Fibroblast of mammary gland (primary cell): ENCODE measurements around the gene TANC1.

Experiments
- DNase-seq: peaks from one replicate; pipeline ENCODE4 v3.0.0-alpha.2; 2010; ENCODE audit warnings: low read depth
- H3K4me3 ChIP-seq: 2 replicates; pipeline ENCODE4 v1.5.1; 2011; ENCODE audit warnings: low read depth, mild to moderate bottlenecking, low read length, moderate library complexity; ENCODE audit not compliant: control insufficient read depth
- TF ChIP-seq, protein P1 (sequence below): conservative IDR thresholded peaks from 2 replicates; pipeline ENCODE4 v1.5.1; 2011; ENCODE audit warnings: low read depth, low read length, inconsistent platforms; ENCODE audit not compliant: control insufficient read depth, insufficient read depth

Gene TANC1

DNA sequence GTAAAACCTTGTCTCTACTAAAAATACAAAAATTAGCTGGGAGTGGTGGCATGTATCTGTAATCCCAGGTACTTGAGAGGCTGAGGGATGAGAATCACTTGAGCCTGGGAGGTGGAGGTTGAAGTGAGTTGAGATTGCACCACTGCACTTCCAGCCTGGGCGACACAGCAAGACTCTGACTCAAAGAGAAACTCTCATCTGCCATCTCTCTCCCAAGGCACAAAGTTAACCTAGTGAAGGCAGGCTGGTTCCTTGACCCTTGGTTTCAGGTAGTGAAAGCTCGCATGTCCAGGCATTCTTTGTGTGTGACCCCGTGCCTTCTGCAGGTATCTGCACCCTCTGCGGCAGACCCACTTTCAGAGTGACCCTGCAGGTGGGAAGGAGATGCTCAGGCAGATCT, 218.0 kb downstream of the TANC1 start:
- no peak overlapping the region for H3K4me3 ChIP-seq
- no peak for DNase-seq
- TF ChIP-seq, protein P1, sequence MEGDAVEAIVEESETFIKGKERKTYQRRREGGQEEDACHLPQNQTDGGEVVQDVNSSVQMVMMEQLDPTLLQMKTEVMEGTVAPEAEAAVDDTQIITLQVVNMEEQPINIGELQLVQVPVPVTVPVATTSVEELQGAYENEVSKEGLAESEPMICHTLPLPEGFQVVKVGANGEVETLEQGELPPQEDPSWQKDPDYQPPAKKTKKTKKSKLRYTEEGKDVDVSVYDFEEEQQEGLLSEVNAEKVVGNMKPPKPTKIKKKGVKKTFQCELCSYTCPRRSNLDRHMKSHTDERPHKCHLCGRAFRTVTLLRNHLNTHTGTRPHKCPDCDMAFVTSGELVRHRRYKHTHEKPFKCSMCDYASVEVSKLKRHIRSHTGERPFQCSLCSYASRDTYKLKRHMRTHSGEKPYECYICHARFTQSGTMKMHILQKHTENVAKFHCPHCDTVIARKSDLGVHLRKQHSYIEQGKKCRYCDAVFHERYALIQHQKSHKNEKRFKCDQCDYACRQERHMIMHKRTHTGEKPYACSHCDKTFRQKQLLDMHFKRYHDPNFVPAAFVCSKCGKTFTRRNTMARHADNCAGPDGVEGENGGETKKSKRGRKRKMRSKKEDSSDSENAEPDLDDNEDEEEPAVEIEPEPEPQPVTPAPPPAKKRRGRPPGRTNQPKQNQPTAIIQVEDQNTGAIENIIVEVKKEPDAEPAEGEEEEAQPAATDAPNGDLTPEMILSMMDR, result no peak

DNA sequence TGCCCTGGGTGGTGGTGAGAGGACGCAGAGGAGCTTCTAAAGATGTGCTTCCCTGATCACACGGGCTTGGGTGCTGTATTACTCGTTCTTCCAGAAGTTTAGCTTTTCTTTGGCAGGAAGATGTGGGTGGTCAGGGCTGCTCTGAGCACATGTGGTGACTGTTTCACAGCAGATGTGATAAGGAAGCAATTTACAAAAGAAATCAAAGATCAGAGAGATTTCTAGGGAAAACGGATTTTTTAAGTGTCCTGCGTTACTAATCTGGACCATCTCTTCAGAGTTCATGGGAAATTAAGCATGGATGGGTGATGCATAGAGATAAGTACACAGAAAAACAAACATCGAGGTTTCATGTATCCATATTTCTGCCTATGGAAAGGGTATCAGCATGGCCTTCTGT, 218.7 kb downstream of the TANC1 start:
- DNase-seq, result no peak
- no peak overlapping the region for H3K4me3 ChIP-seq
- TF ChIP-seq, protein P1, result no peak

DNA sequence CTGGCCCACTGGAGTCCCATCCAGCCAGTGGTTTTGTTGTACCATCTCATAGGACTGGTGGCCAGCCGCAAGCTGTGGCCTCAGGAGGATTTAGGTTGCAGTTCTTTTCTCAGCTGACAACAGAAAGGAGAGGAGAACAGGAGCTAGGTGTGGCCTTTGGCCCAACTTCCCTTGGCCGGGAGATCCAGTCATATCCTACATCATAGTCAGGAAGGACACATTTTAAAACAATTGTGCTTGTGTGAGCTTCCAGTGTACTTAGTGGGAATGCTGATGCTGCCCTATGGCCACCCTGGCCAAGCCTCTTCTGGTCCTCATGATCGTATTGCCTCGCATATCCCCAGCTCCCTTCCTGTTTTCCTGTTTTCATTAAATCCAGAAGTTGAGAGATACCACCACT, 220.0 kb downstream of the TANC1 start:
- TF ChIP-seq, protein P1, result no peak
- DNase-seq, result no peak
- no peak overlapping the region for H3K4me3 ChIP-seq

DNA sequence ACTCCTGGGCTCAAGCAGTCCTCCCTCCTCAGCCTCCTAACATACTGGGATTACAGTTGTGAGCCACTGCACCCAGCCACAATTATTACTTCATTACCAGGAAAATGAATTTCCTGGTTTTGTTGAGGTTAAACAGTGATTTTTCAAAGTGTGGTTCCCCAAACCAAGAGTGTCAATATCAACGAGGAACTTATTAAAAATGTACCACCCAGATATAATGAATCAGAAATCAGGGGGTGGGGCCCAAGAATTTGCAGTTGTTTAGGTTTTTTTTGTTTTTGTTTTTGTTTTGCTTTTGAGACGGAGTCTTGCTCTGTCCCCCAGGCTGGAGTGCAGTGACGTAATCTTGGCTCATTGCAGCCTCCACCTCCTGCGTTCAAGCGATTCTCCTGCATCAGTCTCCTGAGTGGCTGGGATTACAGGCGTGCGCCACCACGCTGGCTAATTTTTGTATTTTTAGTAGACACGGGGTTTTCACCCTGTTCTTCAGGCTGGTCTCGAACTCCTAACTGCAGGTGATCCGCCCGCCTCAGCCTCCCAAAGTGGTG, 224.0 kb downstream of the TANC1 start:
- H3K4me3 ChIP-seq, result no peak overlapping the region
- TF ChIP-seq, protein P1, result no peak
- DNase-seq, result no peak

DNA sequence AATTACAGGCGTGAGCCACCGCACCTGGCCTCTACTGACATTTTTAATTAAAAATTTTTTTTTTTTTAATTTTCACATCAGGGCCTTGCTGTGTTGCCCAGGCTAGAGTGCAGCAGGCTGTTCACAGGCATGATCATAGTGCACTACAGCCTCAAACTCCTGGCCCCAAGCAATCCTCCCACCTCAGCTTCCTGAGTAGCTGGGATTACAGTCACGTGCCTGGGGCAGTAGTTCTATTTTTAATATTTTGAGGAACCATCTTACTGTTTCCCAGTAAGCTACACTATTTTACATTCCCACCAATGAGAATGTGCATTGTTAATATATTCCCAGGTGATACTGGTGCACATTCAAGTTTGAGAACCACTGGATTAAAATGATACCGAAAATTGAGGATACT, 225.4 kb downstream of the TANC1 start:
- H3K4me3 ChIP-seq, result no peak overlapping the region
- DNase-seq, result no peak
- TF ChIP-seq, protein P1, result no peak

DNA sequence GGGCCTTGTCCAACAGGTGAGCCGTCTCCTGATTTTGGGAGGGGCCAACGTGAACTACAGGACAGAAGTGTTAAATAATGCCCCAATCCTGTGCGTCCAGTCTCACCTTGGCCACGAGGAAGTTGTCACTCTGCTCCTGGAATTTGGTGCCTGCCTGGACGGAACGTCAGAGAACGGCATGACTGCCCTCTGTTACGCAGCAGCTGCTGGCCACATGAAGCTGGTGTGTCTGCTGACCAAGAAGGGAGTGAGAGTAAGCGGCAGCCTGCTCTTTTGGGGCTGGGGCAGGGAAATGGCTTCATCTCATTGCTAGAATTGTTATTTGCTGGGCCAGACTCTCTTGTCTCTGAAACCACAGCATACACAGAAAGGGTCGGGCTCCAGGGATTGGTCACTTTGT, 225.8 kb downstream of the TANC1 start:
- H3K4me3 ChIP-seq, result no peak overlapping the region
- TF ChIP-seq, protein P1, result no peak
- DNase-seq, result no peak

DNA sequence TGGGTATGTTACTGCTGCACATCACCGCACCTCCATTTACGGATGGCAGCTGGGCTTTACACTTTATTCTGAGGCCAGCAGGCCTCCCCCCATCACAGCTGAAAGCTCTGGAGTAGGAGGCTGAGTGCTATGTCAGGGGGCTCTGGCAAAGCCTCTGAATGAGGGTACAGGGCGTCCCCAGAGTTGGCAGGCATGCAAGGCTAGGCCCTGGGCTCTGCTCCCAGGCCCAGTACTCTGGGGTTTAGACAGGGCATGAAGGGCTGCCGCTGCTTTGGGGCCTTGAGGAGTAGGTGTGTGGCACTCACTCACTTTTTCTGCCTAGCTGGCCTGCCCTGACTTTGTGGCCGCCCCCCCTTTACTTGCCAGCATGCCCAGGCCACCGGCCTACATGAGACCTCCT, 227.3 kb downstream of the TANC1 start:
- H3K4me3 ChIP-seq, result no peak overlapping the region
- no peak for DNase-seq
- TF ChIP-seq, protein P1, result no peak
